ENCODE results near the gene VPS13C. TPM values are rescaled to one million over a fixed set of nuclear protein-coding genes. Genes with fewer than 3 reads are reported as not detected.

The VPS13C gene, protein sequence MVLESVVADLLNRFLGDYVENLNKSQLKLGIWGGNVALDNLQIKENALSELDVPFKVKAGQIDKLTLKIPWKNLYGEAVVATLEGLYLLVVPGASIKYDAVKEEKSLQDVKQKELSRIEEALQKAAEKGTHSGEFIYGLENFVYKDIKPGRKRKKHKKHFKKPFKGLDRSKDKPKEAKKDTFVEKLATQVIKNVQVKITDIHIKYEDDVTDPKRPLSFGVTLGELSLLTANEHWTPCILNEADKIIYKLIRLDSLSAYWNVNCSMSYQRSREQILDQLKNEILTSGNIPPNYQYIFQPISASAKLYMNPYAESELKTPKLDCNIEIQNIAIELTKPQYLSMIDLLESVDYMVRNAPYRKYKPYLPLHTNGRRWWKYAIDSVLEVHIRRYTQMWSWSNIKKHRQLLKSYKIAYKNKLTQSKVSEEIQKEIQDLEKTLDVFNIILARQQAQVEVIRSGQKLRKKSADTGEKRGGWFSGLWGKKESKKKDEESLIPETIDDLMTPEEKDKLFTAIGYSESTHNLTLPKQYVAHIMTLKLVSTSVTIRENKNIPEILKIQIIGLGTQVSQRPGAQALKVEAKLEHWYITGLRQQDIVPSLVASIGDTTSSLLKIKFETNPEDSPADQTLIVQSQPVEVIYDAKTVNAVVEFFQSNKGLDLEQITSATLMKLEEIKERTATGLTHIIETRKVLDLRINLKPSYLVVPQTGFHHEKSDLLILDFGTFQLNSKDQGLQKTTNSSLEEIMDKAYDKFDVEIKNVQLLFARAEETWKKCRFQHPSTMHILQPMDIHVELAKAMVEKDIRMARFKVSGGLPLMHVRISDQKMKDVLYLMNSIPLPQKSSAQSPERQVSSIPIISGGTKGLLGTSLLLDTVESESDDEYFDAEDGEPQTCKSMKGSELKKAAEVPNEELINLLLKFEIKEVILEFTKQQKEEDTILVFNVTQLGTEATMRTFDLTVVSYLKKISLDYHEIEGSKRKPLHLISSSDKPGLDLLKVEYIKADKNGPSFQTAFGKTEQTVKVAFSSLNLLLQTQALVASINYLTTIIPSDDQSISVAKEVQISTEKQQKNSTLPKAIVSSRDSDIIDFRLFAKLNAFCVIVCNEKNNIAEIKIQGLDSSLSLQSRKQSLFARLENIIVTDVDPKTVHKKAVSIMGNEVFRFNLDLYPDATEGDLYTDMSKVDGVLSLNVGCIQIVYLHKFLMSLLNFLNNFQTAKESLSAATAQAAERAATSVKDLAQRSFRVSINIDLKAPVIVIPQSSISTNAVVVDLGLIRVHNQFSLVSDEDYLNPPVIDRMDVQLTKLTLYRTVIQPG (N-terminal part only)
- 11.2 and 11.4 TPM in 2 replicates for total RNA-seq (2014; rRNA removed; shearing (Covaris generic))
- polyA plus RNA-seq (2015; cell fraction: cytosol; rRNA removed): 7.1 and 11.5 TPM in 2 replicates
- polyA plus RNA-seq (2015; cell fraction: nucleus; rRNA removed): 97.9 and 104 TPM in 2 replicates

DNA sequence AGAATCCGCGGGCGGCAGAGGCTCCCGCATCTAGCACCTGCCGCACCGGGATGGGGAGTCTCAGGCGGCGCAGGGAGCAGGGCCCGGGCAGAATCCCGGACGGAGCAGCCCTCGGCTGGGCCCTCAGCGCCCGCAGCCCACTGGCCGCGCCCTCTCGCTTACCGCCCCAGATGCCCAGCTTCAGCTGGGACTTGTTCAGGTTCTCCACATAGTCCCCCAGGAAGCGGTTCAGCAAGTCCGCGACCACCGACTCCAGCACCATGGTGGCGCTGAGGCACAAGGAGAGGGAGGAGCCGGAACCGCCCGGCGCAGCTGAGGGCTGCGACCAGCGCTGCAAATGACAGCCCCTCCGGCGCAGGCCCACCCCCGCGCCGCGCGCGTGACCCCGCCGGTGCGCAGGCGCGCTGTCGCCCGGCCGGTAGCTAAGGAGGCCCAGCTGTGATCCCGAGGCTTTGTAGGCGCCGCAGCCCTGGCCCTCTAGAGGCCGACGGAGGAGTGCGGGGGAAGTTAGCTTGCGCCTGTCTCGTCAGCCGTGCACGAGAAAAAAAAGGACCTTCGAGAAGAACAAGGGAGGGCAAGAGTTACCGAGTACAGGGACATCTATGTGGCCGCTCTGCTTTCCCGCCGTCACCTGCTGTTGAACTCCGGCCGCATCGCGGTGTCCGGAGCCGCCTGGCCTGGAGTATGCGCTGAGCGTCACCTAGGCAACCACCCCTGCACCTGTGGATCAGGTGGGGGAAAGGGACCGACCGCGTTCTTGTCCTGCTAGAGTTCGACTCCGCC is at the start of gene VPS13C:
TSS of gene VPS13C (minus strand) at position 335 of the 783 bp plus-strand sequence. CDS start at position 262, 73 bp downstream.
- peak; percentile 95 for DNase-seq (ENCODE audit: low read depth)

DNA sequence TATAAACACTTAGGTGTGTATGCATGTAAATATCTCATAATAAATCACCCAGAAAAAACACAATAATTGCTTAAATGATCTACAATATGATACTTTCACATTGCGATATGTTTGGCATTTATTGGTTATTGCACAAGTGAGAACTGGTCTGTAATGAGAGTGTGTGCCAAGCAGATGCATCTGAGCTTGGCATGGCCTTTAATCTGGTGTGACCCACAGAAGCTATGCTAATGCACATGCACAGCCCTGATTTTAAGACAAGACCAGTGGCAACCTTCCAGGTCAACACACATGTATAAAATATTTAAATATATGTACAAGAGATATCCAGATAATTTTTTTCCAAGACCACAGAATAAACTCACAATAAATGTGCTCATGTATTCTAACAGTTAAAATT is 49.2 kb upstream of the VPS13C start:
- DNase-seq (ENCODE audit: low read depth): no peak

DNA sequence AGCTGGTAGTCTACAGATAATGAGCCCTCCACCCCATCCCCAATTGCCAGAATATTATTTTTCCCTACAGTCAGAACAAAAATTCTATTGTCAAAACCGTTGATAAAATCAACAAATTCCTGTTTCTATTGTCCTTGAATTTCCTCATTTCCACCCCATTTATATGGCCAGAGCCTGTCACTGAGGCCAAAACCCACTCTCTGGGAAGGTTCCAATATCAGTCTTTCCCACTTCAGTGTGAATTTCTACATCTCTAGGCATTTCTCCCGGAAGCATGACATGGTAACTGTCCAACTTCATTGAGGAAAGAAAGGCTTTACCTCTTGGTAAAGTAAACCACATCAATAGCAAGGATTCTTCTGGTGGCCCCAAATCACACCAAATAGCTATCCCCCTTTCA is 48.2 kb upstream of the VPS13C start:
- no peak for DNase-seq (ENCODE audit: low read depth)

DNA sequence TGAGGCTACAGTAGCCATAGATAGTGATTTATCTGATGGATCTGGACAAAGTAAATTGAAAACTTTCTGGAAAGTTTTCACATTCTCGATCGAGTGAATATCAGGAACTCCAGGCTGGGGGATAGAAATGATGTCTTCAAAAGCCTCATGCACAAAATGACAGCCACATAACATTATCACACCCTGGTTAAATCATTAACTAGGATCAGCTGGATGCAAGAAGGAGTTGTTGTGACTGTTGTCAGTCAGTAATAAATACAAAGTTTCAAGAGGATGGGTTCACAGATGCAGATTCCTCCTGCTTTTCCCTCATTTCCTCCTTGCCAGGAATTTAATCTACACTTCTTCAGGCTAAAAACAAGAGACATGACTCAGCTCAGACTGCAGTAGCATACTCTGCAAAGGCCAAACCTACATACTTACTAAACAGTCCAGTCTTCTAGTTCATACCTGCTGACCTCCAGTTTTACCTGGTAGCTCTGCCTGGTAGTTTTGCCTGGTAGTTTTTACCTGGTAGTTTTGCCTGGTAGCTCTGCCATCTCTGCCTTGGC is 47.4 kb upstream of the VPS13C start:
- peak; percentile 5 for DNase-seq (ENCODE audit: low read depth)

DNA sequence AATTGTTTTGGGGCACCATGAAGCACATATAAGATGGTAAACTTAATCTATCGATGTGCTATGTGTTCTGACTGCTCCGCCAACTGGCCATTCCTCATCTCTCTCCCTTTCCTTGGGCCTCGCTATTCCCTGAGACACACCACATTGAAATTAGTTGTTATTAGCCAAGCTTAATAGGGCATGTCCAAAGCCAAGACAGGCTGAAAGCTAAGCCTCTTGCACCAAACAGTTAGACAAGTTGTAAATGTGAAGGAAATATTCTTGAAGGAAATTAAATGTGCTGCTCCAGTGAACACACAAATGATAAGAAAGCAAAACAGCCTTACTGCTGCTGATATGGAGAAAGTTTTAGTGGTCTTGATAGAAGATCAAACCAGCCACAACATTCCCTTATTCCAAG is 45.8 kb upstream of the VPS13C start:
- DNase-seq (ENCODE audit: low read depth): no peak

DNA sequence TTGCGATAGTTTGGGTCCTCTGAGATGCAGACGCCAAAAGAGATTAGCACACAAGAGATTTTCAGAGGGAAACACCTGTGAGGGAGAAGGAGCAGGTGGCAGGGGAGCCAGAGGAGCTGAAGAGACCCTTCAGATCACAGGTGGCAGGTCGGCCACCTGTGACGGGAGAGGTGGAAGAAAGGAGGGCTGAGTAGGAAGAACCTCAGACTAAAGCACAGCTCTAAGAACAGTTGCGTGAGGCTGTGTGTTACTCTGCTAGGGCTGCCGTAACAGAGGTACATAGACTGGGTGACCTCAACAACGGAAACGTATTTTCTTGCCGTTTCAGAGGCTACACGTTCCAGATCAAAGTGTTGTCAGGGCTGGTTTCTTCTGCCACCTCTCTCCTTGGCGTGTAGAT is 45.0 kb upstream of the VPS13C start:
- no peak for DNase-seq (ENCODE audit: low read depth)

DNA sequence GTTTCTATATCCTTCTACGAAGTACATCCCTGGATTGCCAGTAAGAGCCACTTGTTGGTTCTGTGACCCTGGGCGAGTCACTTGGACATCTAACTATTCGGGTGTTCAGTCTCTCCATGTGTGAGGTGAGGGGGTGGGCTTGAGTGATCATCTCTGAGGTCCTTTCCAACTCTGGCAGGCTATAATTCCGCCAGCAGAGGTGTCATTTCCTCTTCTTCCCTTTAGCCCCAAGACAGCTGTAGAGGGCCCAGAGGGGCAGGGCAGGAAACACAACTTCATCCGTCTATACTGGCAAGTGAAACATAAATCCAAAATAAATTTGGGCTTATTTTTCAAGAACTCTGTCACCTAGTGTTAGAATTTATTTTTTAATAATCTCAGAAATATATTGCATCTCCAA is 44.6 kb upstream of the VPS13C start:
- DNase-seq (ENCODE audit: low read depth): peak; percentile 6

DNA sequence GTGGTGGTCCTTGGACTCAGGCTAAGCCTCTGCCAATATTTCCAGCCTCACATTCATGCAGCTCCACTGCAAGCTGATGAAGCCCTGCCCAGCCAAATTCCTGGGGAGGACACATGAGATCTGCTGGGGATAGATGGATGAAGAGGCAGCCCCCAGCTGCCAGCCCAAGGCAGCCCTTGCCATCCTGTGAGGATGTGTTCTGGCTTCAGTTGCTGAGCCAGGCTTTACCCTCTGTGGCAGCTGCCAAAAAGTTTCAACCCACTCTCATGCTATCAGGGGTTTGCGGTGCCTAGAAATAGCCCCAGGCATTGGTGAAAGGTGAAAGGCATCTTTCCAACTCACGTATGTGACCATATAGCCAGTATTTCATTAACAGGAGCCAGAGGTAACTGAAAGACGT is 44.2 kb upstream of the VPS13C start:
- no peak for DNase-seq (ENCODE audit: low read depth)

DNA sequence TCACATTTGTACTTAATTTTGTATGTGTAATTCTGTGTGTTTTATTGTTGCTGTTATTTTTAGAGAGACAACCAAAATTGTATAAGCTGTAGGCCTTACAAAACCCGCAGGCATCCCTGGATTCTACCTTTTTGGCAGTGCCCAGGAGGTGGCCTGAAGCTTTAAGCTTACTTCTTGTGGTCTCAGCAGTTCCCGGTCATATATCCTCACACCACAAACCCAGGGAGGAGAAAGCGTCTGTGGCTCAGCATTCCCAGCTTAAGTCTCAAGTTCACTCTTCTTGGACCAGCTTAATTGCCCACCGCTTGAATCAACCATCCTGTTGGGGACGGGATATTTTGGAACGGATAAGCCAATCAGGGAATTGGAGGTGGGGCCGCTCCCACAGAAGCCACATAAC is 43.2 kb upstream of the VPS13C start:
- no peak for DNase-seq (ENCODE audit: low read depth)

DNA sequence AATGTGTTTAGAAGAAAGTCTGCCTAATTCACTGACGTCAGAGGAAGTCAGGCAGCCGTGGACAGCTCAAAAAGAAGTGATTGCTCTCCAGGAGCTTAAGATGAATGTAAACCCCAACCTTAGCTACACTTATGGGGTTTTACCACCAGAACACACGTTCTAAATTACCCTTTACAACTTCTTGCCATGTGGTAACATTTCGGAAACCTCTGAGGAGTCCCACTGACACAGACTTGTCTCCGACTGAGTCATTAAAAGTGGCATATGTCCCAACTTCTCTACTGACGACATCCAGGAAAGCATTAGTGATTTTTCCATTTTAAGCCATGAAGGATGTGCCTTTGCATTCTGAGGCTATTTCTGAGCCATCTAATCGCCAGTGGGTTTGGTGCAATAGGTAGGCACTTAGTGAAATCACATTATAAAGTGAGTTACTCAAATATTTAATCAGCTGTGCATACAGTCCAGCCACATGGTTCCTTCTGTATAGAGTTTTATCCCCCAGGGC is 38.9 kb upstream of the VPS13C start:
- DNase-seq (ENCODE audit: low read depth): peak; percentile 71

DNA sequence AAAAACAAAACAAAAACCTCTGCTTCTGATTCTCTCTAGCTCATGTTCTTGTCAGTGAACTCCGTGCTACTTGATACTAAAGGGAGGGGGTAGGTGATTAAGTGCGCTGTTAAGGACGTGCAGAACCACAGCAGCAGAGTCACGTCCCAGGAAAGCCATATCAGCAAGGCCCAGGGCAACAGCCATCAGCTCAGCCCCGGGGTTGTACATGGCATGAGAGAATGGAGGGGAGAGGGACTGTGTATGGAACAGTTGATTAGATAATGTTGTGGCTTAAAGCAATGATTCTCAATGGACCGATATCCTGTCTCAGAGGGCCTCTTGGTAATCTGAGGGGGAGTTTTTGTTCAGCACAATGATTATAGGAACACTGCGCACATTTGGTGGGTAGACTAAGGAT is 34.1 kb upstream of the VPS13C start:
- no peak for DNase-seq (ENCODE audit: low read depth)

DNA sequence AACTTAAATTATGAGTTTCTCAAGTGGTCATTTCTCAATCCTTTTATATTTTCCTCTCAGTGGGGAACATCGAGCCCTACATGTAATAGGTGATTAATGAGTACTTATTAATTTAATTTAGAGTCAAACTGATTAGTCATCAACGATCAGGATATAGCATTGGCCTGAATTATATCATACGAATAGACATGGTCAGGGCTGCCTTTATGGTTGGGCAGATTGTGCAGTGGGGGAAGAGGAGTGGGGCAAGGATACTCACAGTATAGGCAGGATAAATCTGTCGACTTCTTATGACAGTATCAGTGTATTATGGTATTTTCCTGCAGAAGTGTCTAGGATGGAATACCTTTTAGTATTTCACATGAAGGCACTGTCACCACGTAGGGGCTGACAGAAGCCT is 33.6 kb upstream of the VPS13C start:
- DNase-seq (ENCODE audit: low read depth): no peak

DNA sequence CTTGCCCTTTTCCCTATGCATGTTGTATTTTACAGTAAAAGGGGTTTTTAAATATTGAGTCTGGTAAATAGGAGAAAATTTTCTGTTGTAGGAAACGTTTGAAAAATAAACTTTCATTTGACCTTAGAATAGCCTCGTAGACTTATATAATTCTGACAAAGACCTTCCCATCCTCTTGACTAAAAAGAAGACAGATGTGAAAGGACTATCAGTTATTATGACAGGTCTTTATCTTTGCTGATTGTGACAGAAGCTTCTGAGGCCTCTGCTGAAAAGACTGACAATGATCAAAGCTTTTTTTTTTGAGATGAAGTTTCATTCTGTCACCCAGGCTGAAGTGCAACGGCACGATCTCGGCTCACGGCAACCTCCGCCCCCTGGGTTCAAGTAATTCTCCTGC is 30.7 kb upstream of the VPS13C start:
- DNase-seq (ENCODE audit: low read depth): no peak

DNA sequence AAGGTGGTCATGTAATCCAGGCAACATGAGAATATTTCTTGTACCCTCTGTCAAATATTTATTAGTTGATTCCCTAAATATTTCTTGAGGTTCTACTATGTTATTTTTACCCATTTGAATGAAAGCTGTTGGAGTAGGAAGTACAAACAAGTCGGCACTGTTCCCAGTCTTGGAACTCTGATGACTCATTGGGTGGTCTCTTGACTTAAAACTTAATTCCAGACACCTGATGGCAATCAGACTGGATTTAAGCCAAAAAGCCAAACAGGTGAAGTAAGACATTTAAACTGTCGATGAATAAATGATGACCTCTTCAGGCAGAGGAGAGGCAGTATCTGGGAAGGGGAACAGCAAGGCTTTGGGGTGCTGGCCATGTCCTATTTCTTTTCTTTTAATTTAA is 29.4 kb upstream of the VPS13C start:
- DNase-seq (ENCODE audit: low read depth): peak; percentile 34

DNA sequence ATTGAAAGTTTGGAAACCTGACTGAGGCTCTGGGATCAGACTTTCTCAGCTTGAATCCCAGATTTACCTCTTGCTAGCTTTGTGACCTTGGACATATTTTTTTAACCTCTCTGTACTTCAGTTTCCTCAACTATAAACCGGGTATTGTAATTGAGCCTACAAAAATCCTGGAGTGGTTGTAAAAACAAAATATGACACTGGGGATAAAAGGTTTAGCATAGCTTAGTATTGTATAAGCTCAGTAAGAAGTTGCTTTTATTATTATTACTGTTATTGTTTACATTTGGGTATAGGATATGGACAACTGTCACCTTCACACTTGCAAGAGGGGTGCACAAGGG is 28.1 kb upstream of the VPS13C start:
- no peak for DNase-seq (ENCODE audit: low read depth)

DNA sequence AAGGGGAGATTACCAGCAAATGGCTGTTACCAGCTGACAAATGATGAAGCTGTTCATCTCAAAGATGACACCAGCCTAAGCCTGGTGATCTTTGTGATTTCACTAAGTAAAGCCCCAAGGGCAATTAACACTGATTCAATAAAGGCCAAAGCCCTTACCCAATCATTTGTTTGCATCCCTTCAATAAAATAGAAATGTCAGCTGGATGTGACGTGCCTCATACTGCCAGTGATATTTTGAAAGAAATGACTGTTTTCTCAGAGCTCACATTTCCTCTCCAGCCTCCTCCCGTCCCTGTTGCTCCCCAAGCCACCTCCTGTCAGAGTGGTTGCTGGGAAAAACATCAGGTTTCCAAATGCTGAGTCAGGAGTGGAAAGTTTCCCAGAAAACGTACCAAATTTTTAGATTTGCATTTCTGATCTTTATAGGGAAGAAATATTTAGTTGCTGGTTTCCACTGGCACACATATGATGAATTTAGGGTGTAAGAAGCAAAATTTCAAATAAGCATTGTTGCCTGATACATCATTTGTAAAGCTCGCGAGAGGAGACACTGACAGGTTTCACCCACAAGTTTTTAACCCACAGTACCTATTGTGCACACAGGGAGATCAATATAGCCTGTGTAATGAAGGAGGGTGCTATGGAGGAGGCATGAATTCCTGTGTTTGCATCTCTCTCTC is 27.6 kb upstream of the VPS13C start:
- DNase-seq (ENCODE audit: low read depth): no peak

DNA sequence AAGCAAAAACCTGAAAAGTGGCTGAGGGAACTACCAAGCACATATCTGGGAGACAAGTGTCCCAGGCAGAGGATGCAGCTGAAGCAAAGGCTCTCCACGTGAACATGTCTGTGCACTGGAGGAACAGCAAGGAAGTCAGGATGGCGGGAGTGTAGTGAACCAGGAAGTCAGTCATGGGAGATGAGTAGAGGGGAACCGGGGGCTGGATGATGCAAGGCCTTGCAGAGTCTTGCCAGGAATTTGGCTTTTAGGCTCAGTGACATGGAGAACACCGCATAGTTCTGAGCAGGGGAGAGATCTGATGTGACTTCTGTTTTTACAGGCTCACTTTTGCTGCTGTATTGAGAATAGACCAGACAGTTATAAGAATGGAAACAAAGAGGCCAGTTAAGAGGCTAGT is 25.5 kb upstream of the VPS13C start:
- no peak for DNase-seq (ENCODE audit: low read depth)

DNA sequence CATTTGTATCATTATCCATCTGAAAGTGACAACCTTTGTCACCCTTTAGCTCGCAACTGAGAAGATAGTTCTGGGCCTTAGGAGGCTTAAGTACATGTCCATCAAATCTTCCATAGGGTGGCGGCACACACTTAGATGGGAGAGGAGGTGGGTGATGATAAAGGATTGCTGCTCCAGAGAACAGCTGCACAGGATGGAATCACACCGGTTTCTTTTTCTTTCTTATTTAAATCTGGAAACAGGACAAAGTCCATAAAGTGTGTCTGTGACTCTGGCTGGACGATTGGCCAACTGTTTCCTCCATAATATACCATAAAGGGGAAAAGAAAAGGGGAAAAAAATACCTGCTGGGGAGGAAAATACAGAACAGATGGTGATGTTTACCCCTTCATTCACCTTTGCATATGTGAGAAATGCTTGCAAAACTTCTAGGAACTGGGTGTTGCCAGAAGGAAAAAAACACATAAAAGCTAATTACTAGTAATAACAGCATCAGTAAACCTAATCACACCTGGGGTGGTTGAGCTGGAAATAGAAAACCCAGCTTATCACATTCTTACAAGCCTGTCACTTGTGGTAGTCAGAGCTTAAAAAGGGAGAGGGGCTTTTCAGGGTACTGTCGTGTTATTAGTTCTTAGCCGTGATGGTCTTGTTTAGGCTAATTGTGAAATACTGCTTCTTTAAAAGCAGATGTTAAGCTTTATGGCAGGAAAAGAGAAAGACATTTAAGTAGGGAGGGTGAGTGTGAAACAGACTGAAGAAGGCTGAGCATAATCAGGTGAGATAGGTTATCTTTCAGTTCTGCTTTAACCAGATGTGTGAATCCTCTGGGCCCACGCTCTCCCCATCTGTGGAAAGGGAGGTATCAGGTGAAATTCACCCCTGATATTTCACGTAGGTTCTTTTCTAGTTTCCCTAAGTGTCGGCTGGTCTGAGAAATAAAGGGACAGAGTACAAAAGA is 23.2 kb upstream of the VPS13C start:
- no peak for DNase-seq (ENCODE audit: low read depth)
